Adrenal gland (tissue), 12 donors: ENCODE results near the gene ADD3. TPM values are rescaled to one million over a fixed set of nuclear protein-coding genes. Genes with fewer than 3 reads are reported as not detected.

ENCODE experiments used
- DNase-seq, 7 donors: peaks; one replicate each; pipeline ENCODE4 v3.0.0-alpha.2; 2019 to 2020
- H3K27ac ChIP-seq, 5 donors: fragments of 200-600 bp; sonication (generic) in 4 of 5; 1 replicate in 3 of 5; 2 replicates in 2 of 5; pipeline versions ENCODE4 v1.5.1 to v1.8.0; 2016 to 2020; ENCODE audit warnings: mild to moderate bottlenecking in 1 of 5
- H3K27me3 ChIP-seq: fragments of 200-600 bp; 2 replicates; pipeline ENCODE4 v1.8.0; 2021
- H3K36me3 ChIP-seq, 2 donors: fragments of 200-600 bp; replicated peaks in 1 of 2; 1 replicate in 1 of 2; 2 replicates in 1 of 2; pipeline versions ENCODE4 v1.5.1 to v1.8.0; 2018 to 2022
- H3K4me1 ChIP-seq, 2 donors: fragments of 200-600 bp; replicated peaks in 1 of 2; 1 replicate in 1 of 2; 2 replicates in 1 of 2; pipeline versions ENCODE4 v1.5.1 to v1.8.0; 2018 to 2021
- H3K4me3 ChIP-seq, 4 donors: fragments of 200-600 bp; sonication (generic) in 3 of 4; one replicate each; pipeline ENCODE4 v1.5.1; 2016 to 2018
- H3K9me3 ChIP-seq, 3 donors: fragments of 200-600 bp; sonication (generic) in 1 of 3; replicated peaks in 1 of 3; 1 replicate in 2 of 3; 2 replicates in 1 of 3; pipeline versions ENCODE4 v1.5.1 to v1.8.0; 2016 to 2021
- POLR2A ChIP-seq, 2 donors: fragments of 450-650 bp; IDR thresholded peaks; one replicate each; pipeline ENCODE4 v1.6.1; 2017; ENCODE audit warnings: antibody characterized with exemption in 2 of 2, mild to moderate bottlenecking in 2 of 2, moderate library complexity in 1 of 2
- WGBS, 4 donors: extraction: QIAGEN DNeasy Blood & Tissue Kit in 2 of 4; methylation state at CpG; one replicate each; pipeline versions ENCODE4 v1.1.5 to v1.1.7; 2013 to 2017; 5-methylcytosine and 5-hydroxymethylcytosine counted together
- intact Hi-C, 2 donors: fragments of 100-400 bp; cut with DNase I; formaldehyde crosslinking; loops; one replicate each; pipeline versions ENCODE4 v1.14.1 to v1.15.0; 2022 to 2023
- polyA plus RNA-seq, 3 donors: library from polyadenylated mRNA; stranded (reverse); fragments of 200-250 nt in 2 of 3; fragments of 350-450 nt in 1 of 3; fragmentation: Illumina TruSeq in 1 of 3; extraction: RNeasy Lipid Tissue Mini Kit (QIAGEN cat#74804) in 1 of 3; gene quantifications; one replicate each; pipeline ENCODE4 v1.2.3, GENCODE V29; 2013 to 2014
- total RNA-seq, 9 donors: library from RNA; depleted of rRNA in 4 of 9; stranded (reverse); fragments of >200 nt in 4 of 9; fragments of 120-200 nt in 1 of 9; fragmentation: NEBNext Ultra II Directional in 1 of 9; extraction: Animal tissue kit (Norgen Biotek cat#: 25700) in 1 of 9; gene quantifications; one replicate each; pipeline versions ENCODE4 v1.1.0 to v1.2.4, GENCODE V29; 2013 to 2023
- TF ChIP-seq, protein P1 (sequence below), 6 experiments: fragments of 450-650 bp in 4 of 6; fragments of 200-600 bp in 2 of 6; sonication (generic) in 1 of 6; IDR thresholded peaks; 1 replicate in 5 of 6; 2 replicates in 1 of 6; pipeline versions ENCODE4 v1.5.1 to v1.8.0; 2016 to 2021; ENCODE audit warnings: antibody characterized with exemption in 6 of 6, mild to moderate bottlenecking in 2 of 6, moderate library complexity in 1 of 6
- donor health status: healthy with polysubstance abuse.
- donor health status: Bipolar disorder and iron deficiency.
- donor health status: DM: yes; HTN: yes; CAD: no.
- donor health status: DM: no; HTN: no; CAD: no.
- donor health status: DM: no; HTN: no; CAD: no.
- donor health status: DM: yes; HTN: yes; CAD: no.

The ADD3 gene
- total and polyA plus RNA-seq, 12 donors: 15.6 to 122 (median 43.4) TPM

DNA sequence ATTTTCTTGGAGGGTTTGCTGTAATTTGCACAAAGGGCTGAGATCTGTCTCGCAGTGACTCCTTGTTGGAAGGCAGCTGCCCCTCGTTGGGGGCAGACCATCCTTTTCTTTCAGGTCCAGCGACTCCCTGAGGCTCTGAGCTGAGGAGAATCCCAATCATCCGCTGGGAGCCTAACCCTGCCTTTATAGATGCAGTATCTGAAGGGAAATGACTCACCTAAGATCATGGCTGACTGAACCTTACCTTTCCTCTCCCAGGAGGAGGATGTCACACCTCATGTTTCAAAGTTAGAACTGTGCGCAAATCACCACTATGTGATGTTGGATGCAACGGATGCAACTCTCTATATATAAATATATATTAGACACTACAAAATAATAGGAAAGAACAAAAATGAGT is 163.2 kb downstream of the ADD3 start:
- WGBS, 4 donors: 47 to 61% (median 54%) methylated on average over 6 of the region's 6 CpGs
- Histone ChIP-seq H3K27me3 (peaks cover 48% of the 10 kb centered on the region), H3K4me3 (no peak overlapping the region), H3K27ac (no peak overlapping the region), H3K4me1 (peaks cover 0 to 5% of the 10 kb centered on the region in 2 donors), H3K9me3 (no peaks in the 10 kb centered on the region), H3K36me3 (no peaks in the 10 kb centered on the region)
- no peak for TF ChIP-seq POLR2A (IDR thresholded peaks at IDR 0.05)
- TF ChIP-seq, protein P1, sequence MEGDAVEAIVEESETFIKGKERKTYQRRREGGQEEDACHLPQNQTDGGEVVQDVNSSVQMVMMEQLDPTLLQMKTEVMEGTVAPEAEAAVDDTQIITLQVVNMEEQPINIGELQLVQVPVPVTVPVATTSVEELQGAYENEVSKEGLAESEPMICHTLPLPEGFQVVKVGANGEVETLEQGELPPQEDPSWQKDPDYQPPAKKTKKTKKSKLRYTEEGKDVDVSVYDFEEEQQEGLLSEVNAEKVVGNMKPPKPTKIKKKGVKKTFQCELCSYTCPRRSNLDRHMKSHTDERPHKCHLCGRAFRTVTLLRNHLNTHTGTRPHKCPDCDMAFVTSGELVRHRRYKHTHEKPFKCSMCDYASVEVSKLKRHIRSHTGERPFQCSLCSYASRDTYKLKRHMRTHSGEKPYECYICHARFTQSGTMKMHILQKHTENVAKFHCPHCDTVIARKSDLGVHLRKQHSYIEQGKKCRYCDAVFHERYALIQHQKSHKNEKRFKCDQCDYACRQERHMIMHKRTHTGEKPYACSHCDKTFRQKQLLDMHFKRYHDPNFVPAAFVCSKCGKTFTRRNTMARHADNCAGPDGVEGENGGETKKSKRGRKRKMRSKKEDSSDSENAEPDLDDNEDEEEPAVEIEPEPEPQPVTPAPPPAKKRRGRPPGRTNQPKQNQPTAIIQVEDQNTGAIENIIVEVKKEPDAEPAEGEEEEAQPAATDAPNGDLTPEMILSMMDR (IDR thresholded peaks at IDR 0.05): no peak
- intact Hi-C loops: no loop called here
- DNase-seq: peak in 2 of 7 donors; percentile 3 to 9

DNA sequence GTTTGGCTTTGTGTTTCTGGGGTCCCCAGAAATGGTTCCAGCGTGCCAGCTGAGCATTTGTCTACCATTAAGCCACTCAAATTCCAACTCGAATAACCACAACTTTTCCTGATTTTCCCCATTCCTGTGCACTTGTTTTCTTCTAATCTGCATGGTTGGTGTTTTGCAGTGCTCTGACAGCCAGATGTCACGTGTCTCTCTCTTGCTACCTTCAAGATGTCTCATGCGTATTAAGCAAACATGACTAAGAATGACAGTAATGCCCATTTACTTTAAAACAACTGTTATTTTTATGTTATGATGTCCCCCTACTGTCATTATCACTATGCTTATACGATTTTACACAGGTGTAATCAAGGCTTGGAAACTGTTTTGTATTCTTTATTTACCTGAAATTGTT is 164.4 kb downstream of the ADD3 start:
- peaks cover 42% of the 10 kb centered on the region for H3K27me3 ChIP-seq
- intact Hi-C loops: no loop called here
- WGBS, 4 donors: 72 to 78% (median 73%) methylated on average over 5 of the region's 5 CpGs

DNA sequence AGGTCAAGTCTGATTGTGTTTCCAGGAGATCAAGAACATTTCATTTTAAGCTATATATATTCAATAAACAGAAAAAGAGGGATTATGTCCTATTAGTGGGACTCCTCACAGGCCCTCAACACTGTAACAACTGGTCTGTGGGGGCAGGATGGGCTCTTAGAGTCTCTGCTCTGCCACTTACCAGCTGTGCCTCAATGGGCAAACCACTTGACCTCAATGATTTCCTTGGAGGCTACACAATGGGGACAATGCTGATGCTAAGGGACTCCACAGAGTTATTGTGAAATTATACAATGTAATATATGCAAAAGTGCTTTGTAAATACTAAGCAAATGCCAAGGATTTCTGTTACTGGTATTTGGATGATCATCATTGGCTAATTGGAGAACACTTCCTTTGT is 166.4 kb downstream of the ADD3 start:
- intact Hi-C loops: no loop called here
- peaks cover 28% of the 10 kb centered on the region for H3K27me3 ChIP-seq
- no peaks in the 10 kb centered on the region for H3K36me3 ChIP-seq
- no peak overlapping the region for H3K4me3 ChIP-seq
- H3K27ac ChIP-seq: no peak overlapping the region
- DNase-seq: no peak
- TF ChIP-seq POLR2A (IDR thresholded peaks at IDR 0.05): no peak
- TF ChIP-seq, protein P1 (IDR thresholded peaks at IDR 0.05): no peak
- H3K9me3 ChIP-seq: no peaks in the 10 kb centered on the region
- H3K4me1 ChIP-seq: peaks cover 0 to 5% of the 10 kb centered on the region in 2 donors

More for the DNA sequence above, 164.4 kb downstream of the ADD3 start:
- TF ChIP-seq, protein P1 (IDR thresholded peaks at IDR 0.05): no peak
- Histone ChIP-seq H3K4me1 (peaks cover 0 to 5% of the 10 kb centered on the region in 2 donors), H3K9me3 (no peaks in the 10 kb centered on the region), H3K4me3 (no peak overlapping the region), H3K27ac (no peak overlapping the region), H3K36me3 (no peaks in the 10 kb centered on the region)
- peak in 1 of 7 donors; percentile 1 for DNase-seq

DNA sequence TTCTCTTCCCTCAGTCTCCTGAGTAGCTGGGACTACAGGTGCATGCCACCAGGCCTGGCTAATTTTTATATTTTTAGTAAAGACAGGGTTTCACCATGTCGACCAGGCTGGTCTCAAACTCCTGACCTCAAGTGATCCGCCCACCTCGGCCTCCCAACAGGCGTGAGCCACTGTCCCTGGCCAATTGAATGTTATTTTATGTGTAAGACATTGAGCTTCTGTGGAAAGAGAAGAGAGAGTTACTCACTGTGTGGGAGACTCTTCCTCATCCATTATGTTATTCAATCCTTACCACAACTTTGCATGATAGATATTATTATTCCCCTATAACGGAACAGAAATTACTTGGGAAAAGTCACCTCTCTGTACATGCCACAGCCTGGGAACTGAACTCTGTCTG is 167.0 kb downstream of the ADD3 start:
- Histone ChIP-seq H3K27me3 (peaks cover 24% of the 10 kb centered on the region), H3K9me3 (no peaks in the 10 kb centered on the region), H3K4me1 (peaks cover 0 to 5% of the 10 kb centered on the region in 2 donors), H3K4me3 (no peak overlapping the region), H3K27ac (no peak overlapping the region), H3K36me3 (no peaks in the 10 kb centered on the region)
- no peak for DNase-seq
- intact Hi-C loops: no loop called here
- TF ChIP-seq, protein P1 (IDR thresholded peaks at IDR 0.05): no peak
- TF ChIP-seq POLR2A (IDR thresholded peaks at IDR 0.05): no peak
- WGBS, 4 donors: 91 to 98% (median 92%) methylated on average over 5 of the region's 5 CpGs
